ENCODE data around the gene IQCB1. TPM values are rescaled to one million over a fixed set of nuclear protein-coding genes. Genes with fewer than 3 reads are reported as not detected.

Gene IQCB1
- total and polyA plus RNA-seq, 10 of the 15 experiments (the other 5 are each of a cell fraction or from before 2014, with no cell fraction given), result 36.0 to 69.4 (median 48.9) TPM

DNA sequence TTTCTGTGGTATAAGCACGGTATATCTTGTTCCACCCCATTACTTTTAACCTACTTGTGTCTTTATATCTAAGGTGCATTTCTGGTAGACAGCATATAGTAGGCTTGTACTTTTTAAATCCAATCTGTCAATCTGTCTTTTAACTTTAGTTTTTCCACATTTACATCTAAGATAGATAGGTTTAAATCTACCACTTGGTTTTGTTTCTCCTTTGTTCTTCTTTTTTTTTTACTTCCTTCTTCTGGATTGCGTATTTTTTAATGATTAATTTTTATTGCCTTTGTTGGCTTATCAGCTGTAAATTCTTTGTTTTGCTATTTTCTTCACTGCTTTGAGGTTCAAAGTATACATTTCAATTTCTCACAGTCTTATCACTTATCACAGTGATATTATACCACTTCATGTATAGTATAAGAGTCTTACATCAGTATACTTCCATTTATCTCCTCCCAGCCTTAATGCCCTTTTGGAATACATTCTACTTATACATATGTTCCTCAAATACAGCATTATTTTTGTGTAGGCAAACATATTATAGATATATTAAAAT is 31.0 kb downstream of the IQCB1 start:
- intact Hi-C loops (cut with micrococcal nuclease; ENCODE audit: unreplicated experiment) (no loop called here), in situ Hi-C loops (cut with MboI) (no loop called here)
- Histone ChIP-seq H3K4me1 (ENCODE audit: control insufficient read depth, insufficient read depth, low read length) (peaks cover 10% of the 10 kb centered on the region), H2AFZ (ENCODE audit: control insufficient read depth, low read depth, low read length) (no peak overlapping the region), H3K4me3 (no peak overlapping the region), H3K27me3 (replicated peaks in 1 of 2; ENCODE audit: control insufficient read depth in 2 of 2, insufficient read depth in 2 of 2, low read length in 1 of 2) (no peaks in the 10 kb centered on the region), H3K9me3 (replicated peaks; ENCODE audit: control insufficient read depth, insufficient read depth, low read length) (no peaks in the 10 kb centered on the region), H3K79me2 (ENCODE audit: control insufficient read depth, insufficient read depth, low read length) (peaks cover 8% of the 10 kb centered on the region), H3K27ac (ENCODE audit: control insufficient read depth, insufficient read depth) (no peak overlapping the region), H3K9ac (ENCODE audit: control insufficient read depth, insufficient read depth, low read length) (no peak overlapping the region), H4K20me1 (ENCODE audit: control insufficient read depth, insufficient read depth) (no peaks in the 10 kb centered on the region), H3K36me3 (ENCODE audit: control insufficient read depth in 2 of 2, insufficient read depth in 2 of 2, low read length in 1 of 2) (peaks cover 0 to 31% of the 10 kb centered on the region in 2 experiments; a peak in 2 of 4 replicates), H3K4me2 (ENCODE audit: control insufficient read depth, insufficient read depth) (no peak overlapping the region)
- CTCF ChIA-PET, result no interaction called here
- DNase-seq (ENCODE audit: low read depth, low spot score) (no peak), ATAC-seq (no peak), FAIRE-seq (no peak)
- SMC1A ChIA-PET (ENCODE audit: uncharacterized antibody, unreplicated experiment), result no interaction called here
- WGBS (ENCODE audit: insufficient coverage, insufficient replicate concordance, low lambda C conversion rate, missing lambda C conversion rate), result 67% methylated on average over 2 of the region's 2 CpGs
- BruUV-seq (replicated peaks), result no TSS peak
- POLR2A ChIA-PET, result no interaction called here
- RAD21 ChIA-PET (ENCODE audit: unreplicated experiment), result no interaction called here
- TF ChIP-seq IKZF2 (IDR thresholded peaks at IDR 0.05) (no peak), SREBF1 (IDR thresholded peaks at IDR 0.05; ENCODE audit: low read length) (no peak)
- TF ChIP-seq, protein P1, sequence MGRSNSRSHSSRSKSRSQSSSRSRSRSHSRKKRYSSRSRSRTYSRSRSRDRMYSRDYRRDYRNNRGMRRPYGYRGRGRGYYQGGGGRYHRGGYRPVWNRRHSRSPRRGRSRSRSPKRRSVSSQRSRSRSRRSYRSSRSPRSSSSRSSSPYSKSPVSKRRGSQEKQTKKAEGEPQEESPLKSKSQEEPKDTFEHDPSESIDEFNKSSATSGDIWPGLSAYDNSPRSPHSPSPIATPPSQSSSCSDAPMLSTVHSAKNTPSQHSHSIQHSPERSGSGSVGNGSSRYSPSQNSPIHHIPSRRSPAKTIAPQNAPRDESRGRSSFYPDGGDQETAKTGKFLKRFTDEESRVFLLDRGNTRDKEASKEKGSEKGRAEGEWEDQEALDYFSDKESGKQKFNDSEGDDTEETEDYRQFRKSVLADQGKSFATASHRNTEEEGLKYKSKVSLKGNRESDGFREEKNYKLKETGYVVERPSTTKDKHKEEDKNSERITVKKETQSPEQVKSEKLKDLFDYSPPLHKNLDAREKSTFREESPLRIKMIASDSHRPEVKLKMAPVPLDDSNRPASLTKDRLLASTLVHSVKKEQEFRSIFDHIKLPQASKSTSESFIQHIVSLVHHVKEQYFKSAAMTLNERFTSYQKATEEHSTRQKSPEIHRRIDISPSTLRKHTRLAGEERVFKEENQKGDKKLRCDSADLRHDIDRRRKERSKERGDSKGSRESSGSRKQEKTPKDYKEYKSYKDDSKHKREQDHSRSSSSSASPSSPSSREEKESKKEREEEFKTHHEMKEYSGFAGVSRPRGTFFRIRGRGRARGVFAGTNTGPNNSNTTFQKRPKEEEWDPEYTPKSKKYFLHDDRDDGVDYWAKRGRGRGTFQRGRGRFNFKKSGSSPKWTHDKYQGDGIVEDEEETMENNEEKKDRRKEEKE (IDR thresholded peaks at IDR 0.05), result no peak
- TF ChIP-seq, protein P2, sequence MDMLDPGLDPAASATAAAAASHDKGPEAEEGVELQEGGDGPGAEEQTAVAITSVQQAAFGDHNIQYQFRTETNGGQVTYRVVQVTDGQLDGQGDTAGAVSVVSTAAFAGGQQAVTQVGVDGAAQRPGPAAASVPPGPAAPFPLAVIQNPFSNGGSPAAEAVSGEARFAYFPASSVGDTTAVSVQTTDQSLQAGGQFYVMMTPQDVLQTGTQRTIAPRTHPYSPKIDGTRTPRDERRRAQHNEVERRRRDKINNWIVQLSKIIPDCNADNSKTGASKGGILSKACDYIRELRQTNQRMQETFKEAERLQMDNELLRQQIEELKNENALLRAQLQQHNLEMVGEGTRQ (IDR thresholded peaks at IDR 0.05; ENCODE audit: borderline replicate concordance, low read depth, low read length), result no peak

All from GM12878 (cell line).